ENCODE measurements around the gene ZBBX.

DNA sequence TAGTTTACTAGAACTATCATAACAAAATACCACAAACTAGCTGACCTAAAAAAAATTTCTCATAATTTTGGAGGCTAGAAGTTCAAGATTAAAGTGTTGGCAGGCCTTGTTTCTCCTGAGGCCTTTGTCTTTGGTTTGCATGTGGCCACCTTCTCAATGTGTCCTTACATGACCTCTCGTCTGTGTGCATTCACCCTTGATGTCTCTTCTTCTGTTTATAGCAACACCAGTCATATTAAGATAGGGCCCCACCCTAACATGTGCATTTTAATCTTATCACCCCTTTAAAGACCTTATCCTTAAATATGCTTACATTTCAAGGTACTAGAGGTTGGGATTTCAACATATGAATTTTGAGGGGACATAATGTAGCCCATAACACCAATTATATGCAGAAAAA lies 177.0 kb downstream of the ZBBX start:
- TF ChIP-seq, protein P1, sequence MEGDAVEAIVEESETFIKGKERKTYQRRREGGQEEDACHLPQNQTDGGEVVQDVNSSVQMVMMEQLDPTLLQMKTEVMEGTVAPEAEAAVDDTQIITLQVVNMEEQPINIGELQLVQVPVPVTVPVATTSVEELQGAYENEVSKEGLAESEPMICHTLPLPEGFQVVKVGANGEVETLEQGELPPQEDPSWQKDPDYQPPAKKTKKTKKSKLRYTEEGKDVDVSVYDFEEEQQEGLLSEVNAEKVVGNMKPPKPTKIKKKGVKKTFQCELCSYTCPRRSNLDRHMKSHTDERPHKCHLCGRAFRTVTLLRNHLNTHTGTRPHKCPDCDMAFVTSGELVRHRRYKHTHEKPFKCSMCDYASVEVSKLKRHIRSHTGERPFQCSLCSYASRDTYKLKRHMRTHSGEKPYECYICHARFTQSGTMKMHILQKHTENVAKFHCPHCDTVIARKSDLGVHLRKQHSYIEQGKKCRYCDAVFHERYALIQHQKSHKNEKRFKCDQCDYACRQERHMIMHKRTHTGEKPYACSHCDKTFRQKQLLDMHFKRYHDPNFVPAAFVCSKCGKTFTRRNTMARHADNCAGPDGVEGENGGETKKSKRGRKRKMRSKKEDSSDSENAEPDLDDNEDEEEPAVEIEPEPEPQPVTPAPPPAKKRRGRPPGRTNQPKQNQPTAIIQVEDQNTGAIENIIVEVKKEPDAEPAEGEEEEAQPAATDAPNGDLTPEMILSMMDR (IDR thresholded peaks at IDR 0.05 in 2 of 3, conservative IDR thresholded peaks at IDR 0.05 in 1 of 3; ENCODE audit: control insufficient read depth in 2 of 3, extremely low read depth in 1 of 3, insufficient read depth in 1 of 3, low read depth in 3 of 3, low read length in 3 of 3), result no peak
- TF ChIP-seq, protein P2, sequence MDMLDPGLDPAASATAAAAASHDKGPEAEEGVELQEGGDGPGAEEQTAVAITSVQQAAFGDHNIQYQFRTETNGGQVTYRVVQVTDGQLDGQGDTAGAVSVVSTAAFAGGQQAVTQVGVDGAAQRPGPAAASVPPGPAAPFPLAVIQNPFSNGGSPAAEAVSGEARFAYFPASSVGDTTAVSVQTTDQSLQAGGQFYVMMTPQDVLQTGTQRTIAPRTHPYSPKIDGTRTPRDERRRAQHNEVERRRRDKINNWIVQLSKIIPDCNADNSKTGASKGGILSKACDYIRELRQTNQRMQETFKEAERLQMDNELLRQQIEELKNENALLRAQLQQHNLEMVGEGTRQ (IDR thresholded peaks at IDR 0.05; ENCODE audit: borderline replicate concordance, low read depth, low read length), result no peak
- TF ChIP-seq, protein P3, sequence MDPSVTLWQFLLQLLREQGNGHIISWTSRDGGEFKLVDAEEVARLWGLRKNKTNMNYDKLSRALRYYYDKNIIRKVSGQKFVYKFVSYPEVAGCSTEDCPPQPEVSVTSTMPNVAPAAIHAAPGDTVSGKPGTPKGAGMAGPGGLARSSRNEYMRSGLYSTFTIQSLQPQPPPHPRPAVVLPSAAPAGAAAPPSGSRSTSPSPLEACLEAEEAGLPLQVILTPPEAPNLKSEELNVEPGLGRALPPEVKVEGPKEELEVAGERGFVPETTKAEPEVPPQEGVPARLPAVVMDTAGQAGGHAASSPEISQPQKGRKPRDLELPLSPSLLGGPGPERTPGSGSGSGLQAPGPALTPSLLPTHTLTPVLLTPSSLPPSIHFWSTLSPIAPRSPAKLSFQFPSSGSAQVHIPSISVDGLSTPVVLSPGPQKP (IDR thresholded peaks at IDR 0.05; ENCODE audit: low read depth, low read length), result no peak
- TF ChIP-seq RAD51 (IDR thresholded peaks at IDR 0.05), result no peak
- TF ChIP-seq, protein P4, sequence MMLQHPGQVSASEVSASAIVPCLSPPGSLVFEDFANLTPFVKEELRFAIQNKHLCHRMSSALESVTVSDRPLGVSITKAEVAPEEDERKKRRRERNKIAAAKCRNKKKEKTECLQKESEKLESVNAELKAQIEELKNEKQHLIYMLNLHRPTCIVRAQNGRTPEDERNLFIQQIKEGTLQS (IDR thresholded peaks at IDR 0.05; ENCODE audit: borderline replicate concordance, extremely low read depth, low read depth, low read length), result no peak
